Tongue (tissue), 2 donors: ENCODE data around the gene C12orf76. TPM values are rescaled to one million over a fixed set of nuclear protein-coding genes. Genes with fewer than 3 reads are reported as not detected.
"Not testable (repeated sequence)": the region's sequence is repeated elsewhere in the genome, so short reads cannot be mapped to it uniquely, and the experiment has no call there.

Experiments used
- DNase-seq: peaks from one replicate; pipeline ENCODE4 v3.0.0-alpha.2; 2015
- total RNA-seq: library from RNA; depleted of rRNA; stranded (reverse); fragments of >200 nt; gene quantifications from one replicate; pipeline ENCODE4 v1.2.3, GENCODE V29; 2014

The C12orf76 gene, protein sequence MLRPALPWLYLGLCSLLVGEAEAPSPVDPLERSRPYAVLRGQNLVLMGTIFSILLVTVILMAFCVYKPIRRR
- 20.9 TPM for total RNA-seq

- peak; percentile 98 for DNase-seq
These were observed at the start of gene C12orf76 for GRCh38 chr12:110048242-110049027. TSS of gene C12orf76 (minus strand) at chr12:110048522. CDS start at chr12:110048495, 27 bp downstream.

DNA sequence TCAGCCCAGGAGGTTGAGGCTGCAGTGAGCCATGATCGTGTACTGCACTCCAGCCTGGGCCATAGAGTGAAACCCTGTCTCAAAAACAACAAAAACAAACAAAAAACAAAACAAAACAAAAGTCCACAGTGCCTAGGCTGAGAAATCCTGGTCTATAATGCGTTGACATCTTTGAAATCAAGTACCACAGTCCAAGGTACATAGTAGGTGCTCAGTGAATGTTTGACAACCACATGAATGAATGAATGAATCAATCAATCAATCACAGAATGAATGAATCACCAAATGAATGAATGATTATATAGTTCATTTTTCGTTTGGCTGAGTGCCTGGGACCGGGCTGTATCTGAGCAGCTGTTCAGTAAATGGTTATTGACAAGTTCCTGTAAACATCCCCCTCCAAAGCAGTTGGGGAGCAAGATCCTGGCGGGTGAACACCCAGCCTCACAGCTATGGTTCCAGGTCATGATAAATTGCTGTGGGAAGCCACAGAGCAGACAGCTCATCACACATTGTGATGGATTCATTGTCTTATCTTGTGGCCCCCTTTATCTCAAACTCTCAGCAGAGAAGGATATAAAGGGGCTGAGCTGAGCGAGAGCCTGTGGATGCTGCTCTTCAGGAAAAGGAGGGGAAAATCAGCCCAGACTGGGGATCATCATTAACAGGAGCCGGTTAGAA is 45.4 kb upstream of the C12orf76 start:
- no peak for DNase-seq

- DNase-seq, result no peak
These were observed 42.9 kb upstream of the C12orf76 start for GRCh38 chr12:110091136-110091711.

DNA sequence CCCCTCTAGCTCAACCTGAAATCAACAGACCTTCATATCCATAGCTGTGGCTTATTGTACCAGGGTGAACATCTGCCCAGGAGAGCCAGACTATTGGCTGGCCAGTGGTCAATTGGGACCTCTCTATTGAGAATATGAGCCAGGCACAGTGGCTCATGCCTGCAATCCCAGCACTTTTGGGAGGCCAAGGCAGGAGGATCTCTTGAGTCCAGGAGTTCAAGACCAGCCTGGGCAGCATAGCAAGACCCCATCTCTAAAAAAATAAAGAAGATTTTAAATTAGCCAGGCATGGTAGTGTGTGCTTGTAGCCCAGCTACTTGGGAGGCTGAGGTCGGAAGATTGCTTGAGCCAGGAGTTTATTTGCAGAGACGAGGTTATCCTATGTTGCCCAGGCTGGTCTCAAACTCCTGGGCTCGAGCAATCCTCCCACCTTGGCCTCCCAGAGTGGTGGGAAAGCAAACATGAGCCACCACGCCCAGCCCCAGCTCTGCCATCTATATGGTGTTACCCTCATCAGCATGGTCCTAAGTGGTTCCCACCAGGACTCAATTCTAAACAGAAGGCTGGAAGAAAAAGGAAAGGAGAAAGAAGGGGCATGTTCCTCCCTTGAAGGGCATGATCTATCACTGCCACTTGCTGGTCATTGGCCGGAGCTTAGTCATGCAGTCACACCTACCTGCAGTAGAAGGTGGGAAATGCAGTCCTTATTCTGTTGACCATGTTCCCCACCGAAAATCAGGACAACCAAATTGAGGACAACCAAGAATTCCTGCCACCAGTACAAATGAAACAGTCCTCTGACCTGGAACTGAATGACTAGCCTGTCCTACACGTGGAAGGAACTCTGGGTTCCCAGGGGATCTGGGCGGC is 42.2 kb upstream of the C12orf76 start:
- no peak for DNase-seq

DNA sequence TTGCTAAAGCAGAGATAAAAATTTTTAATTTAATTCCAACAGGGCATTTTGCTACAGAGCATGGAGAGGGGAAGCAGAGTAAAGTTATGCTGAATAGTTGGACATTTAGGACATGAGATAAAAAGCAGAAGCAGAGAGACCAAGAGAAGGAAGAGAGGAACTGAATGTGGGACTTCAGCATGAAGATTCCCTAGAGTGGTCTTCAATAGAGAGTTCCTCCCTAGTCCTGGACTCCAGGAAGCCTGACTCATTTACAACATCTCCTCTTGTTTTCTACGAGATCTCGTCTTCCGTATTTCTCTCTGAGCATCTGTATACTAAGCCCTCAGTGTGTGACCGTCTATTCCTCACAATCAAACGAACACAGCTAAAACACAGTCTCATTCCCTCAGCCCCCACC is 40.6 kb upstream of the C12orf76 start:
- no peak for DNase-seq

GRCh38 chr12:110088216-110088615 is 39.9 kb upstream of the C12orf76 start:
- not testable (repeated sequence) for DNase-seq

DNA sequence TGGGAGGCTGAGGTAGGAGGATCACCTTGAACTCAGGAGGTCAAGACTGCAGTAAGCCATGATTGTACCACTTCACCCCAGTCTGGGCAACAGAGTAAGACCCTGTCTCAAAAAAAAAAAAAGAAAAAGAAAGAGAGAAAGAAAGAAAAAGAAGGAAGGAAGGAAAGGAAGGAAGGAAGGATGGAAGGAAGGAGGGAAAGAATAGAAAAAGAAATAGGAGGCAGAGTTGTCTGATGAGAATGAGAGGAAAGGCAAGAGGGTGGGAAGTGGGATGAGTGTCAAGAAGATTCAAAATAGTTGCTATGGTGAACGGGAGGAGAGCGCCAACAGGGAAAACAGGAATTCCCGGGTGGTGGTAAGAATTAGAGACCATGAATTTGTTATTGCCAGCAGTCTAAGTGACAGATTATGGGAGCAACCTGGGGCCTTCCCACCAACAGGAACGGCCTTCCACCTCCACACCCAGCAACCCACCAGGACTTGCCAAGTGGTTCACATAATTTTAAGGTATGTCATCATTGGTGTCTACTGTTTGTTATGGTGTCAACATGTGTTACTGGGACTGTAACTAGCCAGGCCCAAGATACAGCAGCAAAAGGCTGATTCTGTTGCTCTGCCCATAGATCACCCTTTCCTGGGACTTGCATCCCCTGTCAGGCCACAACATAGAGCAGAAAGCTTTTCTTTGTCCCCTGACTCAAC is 36.1 kb upstream of the C12orf76 start:
- DNase-seq, result no peak

GRCh38 chr12:110080410-110080809 is 32.1 kb upstream of the C12orf76 start:
- no peak for DNase-seq

DNA sequence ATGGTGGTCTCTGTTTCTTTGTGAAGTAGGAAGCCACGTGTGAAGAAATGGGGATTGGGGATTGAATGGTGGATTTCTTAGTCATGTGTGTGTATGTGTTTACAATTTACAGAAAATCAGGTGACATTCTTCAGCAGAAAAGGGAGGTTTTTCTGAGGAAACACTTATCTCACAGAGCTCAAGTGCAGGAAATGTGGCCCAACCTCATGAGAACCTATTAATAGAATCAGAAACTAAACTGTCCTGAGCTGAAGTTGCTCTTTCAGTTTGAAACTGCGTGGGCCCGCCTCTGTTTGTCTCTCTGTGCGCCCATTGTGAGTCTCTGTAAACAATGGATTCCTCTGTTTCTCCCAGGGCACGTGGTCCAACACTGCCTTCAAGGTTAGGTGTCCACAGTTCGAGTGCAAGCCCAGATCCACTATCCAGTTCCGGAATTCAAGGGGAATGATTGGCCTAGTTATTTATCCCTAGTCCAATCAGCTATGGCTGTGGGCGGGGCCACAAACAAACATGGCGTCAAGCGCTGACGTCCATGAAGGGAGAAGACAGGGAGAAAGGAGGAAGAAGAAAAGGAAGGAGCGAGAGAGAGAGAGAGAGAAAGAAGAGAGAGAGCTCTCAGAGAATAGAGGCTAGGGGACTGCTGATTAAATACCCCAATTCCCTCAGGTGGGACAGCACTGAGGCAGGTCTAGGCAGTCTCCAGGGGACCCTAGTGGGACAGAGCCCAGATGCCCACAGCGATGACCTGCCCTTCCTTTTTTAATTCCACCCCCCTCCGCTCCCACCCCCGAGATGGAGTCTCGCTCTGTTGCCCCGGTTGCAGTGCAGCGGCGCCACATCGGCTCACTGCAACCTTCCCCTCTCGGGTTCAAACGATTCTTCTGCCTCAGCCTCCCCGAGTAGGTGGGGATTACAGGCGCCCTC is 31.4 kb upstream of the C12orf76 start:
- no peak for DNase-seq

GRCh38 chr12:110077800-110078199 is 29.5 kb upstream of the C12orf76 start:
- no peak for DNase-seq

- DNase-seq, result no peak
These were observed 27.6 kb upstream of the C12orf76 start for GRCh38 chr12:110075880-110076279.

- DNase-seq, result no peak
These were observed 25.8 kb upstream of the C12orf76 start for GRCh38 chr12:110074089-110074488.

DNA sequence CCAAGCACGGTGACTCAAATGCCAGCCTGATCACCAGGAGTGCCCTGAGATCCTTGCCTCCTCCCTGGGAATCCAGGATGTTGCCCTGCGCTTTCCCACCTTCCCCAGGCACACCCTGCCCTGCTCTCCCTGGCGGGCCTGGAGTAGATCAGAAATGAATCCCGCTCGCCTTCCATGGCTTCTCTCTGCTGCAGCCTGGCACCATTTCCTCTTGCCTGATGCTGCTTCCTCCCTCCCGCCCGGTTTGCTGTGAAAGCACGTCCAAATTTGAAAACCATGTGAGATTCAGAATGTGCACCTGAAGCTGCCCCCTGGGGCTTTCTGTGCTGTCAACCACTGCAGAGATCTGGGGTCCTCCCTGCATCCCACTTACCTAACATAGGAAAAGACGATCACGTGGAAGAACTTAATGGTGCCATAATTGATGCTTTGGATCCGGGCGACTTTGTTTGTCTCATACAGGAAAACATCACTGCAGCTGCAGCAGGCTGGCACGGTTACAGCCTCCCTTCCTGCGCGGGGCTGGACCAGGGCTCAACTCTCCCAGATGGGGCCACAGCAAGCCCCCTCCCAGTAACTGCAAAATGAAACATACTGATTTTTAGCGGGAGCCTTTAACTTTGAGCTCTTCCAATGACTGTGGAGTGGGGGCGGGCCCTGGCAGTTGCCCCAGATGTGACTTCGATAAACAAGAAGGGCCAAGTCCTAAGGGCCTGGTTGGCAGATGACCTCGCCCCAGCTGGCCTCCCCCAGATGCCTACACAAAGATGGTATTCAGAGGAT is 24.9 kb upstream of the C12orf76 start:
- DNase-seq, result peak; percentile 80

- not testable (repeated sequence) for DNase-seq
These were observed 24.3 kb upstream of the C12orf76 start for GRCh38 chr12:110072636-110073035.

GRCh38 chr12:110071967-110072366 is 23.6 kb upstream of the C12orf76 start:
- no peak for DNase-seq

DNA sequence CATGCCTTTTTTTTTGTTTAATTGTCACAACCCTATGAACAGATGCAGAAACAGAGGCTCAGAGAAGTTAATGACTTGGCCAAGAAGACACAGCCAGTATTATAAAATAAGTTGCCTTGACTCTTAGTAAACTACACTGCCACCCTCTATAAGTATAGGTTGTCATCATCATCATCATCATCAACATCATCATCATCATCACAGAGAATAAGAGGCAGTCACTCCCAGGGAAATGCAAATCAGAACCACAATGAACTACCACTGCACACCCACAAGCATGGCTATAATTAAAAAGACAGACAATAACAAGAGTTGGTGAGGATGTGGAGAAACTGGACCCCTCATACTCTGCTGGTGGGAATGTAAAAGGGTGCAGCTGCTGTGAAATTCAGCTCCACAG is 23.2 kb upstream of the C12orf76 start:
- no peak for DNase-seq

- DNase-seq, result no peak
These were observed 20.3 kb upstream of the C12orf76 start for GRCh38 chr12:110068654-110069053.

DNA sequence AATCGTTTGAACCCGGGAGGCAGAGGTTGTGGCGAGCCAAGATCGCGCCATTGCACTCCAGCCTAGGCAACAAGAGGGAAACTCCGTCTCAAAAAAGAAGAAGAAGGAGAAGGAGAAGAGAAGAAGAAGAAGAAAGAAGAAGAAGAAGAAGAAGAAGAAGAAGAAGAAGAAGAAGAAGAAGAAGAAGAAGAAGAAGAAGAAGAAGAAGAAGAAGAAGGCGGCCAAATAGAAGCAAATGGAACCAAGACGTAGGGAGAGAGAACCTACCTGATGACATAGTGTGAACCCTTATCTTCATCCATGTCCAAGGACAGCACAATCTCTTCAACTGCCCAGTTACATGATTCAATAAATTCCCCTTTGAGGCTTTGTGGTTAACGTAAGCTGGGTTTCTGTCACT is 19.8 kb upstream of the C12orf76 start:
- DNase-seq, result not testable (repeated sequence)

DNA sequence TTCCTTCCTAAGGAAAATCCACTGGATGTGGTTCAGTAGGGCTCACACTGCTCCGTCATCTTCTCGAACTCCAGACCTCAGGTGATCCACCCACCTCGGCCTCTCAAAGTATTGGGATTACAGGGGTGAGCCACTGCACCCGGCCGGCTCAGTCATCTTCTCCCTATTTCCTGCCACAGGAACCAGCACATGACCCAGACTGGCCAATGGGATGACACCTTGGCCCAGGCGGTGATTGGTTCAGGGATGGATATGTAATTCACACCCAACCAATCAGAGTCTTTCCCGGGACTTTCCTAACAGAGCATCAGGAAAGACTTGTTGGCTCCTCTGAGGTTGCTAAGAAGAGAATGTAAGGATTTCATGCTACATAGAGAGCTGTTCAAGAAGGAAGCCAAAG is 19.2 kb upstream of the C12orf76 start:
- DNase-seq, result no peak

DNA sequence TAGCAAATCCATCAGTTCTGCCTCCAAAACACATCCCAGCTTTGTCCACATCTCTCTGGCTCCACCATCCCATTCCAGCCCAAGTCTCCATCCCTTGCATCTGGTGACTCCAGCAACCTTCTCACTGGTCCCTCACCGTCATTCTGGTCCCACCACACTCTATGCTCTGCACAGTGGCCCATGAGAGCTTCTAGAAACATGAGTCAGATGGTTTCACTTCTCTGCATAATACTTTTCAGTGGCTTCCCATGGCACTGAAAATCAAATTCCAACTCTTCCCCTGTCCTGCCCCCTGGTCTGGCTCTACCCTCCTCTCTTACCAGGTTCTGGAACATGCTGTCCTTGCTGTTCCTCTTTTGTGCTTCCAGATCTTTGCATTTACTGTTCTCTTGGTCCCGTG is 17.2 kb upstream of the C12orf76 start:
- no peak for DNase-seq
